Type B pancreatic cell (in vitro differentiated cells): Measurements from ENCODE around the gene CDYL2. TPM values are rescaled to one million over a fixed set of nuclear protein-coding genes. Genes with fewer than 3 reads are reported as not detected.

ENCODE experiments used
- DNase-seq: peaks from one replicate; pipeline ENCODE4 v3.0.0; 2021; ENCODE audit warnings: mixed read lengths; ENCODE audit not compliant: unreplicated experiment; ENCODE audit errors: extremely low spot score
- H3K27ac Mint-ChIP-seq: 2 replicates; pipeline ENCODE4 v1.8.0; 2021; ENCODE audit warnings: mild to moderate bottlenecking, mixed read lengths
- H3K27me3 Mint-ChIP-seq: 2 replicates; pipeline ENCODE4 v1.8.0; 2021; ENCODE audit warnings: mixed read lengths
- H3K36me3 Mint-ChIP-seq: 2 replicates; pipeline ENCODE4 v1.8.0; 2021; ENCODE audit warnings: mixed read lengths
- H3K4me1 Mint-ChIP-seq: one replicate; pipeline ENCODE4 v1.8.0; 2021; ENCODE audit warnings: mixed read lengths; ENCODE audit not compliant: unreplicated experiment
- H3K4me3 Mint-ChIP-seq: 2 replicates; pipeline ENCODE4 v1.8.0; 2021; ENCODE audit warnings: mild to moderate bottlenecking, mixed read lengths
- H3K9me3 Mint-ChIP-seq: 2 replicates; pipeline ENCODE4 v1.8.0; 2021; ENCODE audit warnings: mixed read lengths
- CTCF ChIP-seq: fragments of 200-600 bp; sonication (generic); conservative IDR thresholded peaks from 2 replicates; pipeline ENCODE4 v1.5.0; 2021; ENCODE audit warnings: antibody characterized with exemption, mild to moderate bottlenecking
- total RNA-seq: library from RNA; stranded (reverse); gene quantifications from 2 replicates; pipeline ENCODE4 v1.2.1, GENCODE V29; 2021; ENCODE audit warnings: low replicate concordance

The CDYL2 gene
- total RNA-seq, 1 donor from 2014 or later, result 8.2 TPM

DNA sequence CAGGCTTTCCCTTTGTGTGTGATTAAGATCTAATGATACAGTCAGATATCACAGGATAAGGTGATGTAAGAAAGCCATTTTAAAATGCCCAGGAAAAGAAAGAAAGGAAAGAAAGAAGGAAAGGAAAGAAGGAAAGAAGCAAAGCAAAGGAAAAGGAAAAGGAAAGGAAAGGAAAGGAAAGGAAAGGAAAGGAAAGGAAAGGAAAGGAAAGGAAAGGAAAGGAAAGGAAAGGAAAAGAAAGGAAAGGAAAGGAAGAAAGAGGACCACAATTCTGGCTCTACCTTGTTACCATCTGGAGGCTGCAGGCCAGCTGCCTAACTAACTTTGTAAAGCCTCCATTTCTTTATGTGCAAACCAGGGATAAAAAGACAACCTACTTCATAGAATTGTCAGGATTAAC lies 132.0 kb downstream of the CDYL2 start:
- Mint-ChIP-seq H3K4me1 (no peaks in the 10 kb centered on the region), H3K36me3 (no peaks in the 10 kb centered on the region), H3K27me3 (peaks cover 4% of the 10 kb centered on the region), H3K27ac (no peak overlapping the region), H3K9me3 (no peaks in the 10 kb centered on the region), H3K4me3 (no peak overlapping the region)
- no peak for TF ChIP-seq CTCF
- DNase-seq, result no peak

DNA sequence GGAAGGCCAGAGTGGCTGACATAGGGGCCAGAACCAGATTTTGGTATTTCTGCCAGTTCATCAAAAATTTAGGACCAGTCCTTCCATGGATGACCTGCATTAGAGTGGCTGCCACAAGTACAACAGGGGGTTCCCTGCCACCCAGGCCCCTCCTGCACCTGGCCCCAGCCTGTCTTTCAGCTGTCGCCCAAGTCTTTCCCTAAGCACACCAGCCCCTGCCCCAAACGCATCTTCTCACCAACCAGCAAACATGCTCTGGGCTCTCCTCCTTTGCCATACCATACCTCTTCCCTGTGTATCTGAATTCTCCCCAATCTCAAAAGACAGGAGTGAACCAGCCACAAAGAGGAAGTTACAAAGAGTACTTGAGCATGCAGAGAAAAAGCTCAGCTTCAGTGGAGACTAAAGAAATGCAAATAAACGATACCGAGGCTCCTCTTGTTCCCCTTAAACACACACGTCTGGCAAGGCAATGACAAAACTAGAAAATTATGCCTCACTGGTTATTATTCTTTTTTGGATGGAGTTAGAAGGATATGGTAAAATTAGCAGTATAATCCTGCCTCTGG lies 133.0 kb downstream of the CDYL2 start:
- H3K4me3 Mint-ChIP-seq, result no peak overlapping the region
- no peaks in the 10 kb centered on the region for H3K9me3 Mint-ChIP-seq
- TF ChIP-seq CTCF, result no peak
- H3K27ac Mint-ChIP-seq, result no peak overlapping the region
- H3K36me3 Mint-ChIP-seq, result no peaks in the 10 kb centered on the region
- DNase-seq, result no peak
- H3K4me1 Mint-ChIP-seq, result no peaks in the 10 kb centered on the region
- H3K27me3 Mint-ChIP-seq, result peaks cover 10% of the 10 kb centered on the region

DNA sequence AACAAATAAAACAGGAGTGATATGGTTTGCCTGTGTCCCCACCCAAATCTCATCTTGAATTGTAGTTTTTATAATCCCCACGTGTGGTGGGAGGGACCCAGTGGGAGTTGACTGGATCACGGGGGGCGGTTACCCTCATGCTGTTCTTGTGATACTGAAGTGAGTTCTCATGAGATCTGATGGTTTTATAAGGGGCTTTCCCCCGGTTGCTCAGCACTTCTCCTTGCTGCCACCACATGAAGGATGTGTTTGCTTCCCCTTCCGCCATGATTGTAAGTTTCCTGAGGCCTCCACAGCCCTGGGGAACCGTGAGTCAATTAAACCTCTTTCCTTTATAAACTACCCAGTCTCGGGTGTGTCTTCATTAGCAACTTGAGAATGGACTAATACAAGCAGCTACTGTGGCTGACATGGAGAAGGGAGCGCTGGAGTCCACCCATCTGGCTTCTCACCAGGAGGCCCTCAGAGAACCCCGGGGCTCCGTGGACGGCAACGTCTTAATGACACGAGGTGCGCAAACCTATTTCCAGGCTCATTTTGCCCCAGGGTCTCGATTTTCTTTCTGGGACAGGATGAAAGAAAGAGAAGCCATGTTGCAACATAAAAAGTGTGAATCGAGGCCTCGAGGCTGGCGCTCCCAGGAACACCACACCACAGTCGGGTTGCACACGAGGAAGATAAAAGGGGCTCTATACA lies 134.1 kb downstream of the CDYL2 start:
- peaks cover 13% of the 10 kb centered on the region for H3K27me3 Mint-ChIP-seq
- no peak overlapping the region for H3K27ac Mint-ChIP-seq
- no peak overlapping the region for H3K4me3 Mint-ChIP-seq
- no peak for DNase-seq
- no peaks in the 10 kb centered on the region for H3K36me3 Mint-ChIP-seq
- H3K9me3 Mint-ChIP-seq, result no peaks in the 10 kb centered on the region
- TF ChIP-seq CTCF, result no peak
- H3K4me1 Mint-ChIP-seq, result no peaks in the 10 kb centered on the region

- H3K36me3 Mint-ChIP-seq, result no peaks in the 10 kb centered on the region
- no peaks in the 10 kb centered on the region for H3K9me3 Mint-ChIP-seq
- no peak for DNase-seq
- peaks cover 13% of the 10 kb centered on the region for H3K27me3 Mint-ChIP-seq
- no peak overlapping the region for H3K4me3 Mint-ChIP-seq
- H3K4me1 Mint-ChIP-seq, result no peaks in the 10 kb centered on the region
- TF ChIP-seq CTCF, result no peak
- H3K27ac Mint-ChIP-seq, result no peak overlapping the region
Observed at GRCh38 chr16:80669673-80670072, 134.7 kb downstream of the CDYL2 start.

- Mint-ChIP-seq H3K4me1 (no peaks in the 10 kb centered on the region), H3K27me3 (peaks cover 16% of the 10 kb centered on the region), H3K4me3 (no peak overlapping the region), H3K27ac (no peak overlapping the region), H3K36me3 (no peaks in the 10 kb centered on the region), H3K9me3 (no peaks in the 10 kb centered on the region)
- no peak for DNase-seq
- no peak for TF ChIP-seq CTCF
Observed at GRCh38 chr16:80667925-80668324, 136.5 kb downstream of the CDYL2 start.
